ENCODE results near the gene SLIT2.

DNA sequence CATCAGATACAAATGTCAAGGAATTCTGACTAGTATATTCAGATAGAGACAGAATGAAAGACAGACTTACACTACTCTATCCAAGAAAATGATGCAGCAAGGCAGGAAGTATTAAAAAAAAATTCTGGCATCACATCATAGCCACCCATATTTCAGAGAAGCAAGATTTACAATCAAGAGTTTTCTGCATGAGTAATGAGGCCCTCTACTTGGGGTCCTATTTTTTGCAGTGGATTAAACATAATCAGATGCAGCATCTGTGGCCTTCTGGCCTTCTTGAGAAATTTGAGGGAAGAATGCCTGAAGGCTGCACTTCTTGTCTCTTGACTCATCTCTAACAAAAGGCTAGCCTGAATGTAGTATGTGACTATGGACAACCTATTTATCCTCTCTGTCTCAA, 48.2 kb upstream of the SLIT2 start:
- TF ChIP-seq, protein P1, sequence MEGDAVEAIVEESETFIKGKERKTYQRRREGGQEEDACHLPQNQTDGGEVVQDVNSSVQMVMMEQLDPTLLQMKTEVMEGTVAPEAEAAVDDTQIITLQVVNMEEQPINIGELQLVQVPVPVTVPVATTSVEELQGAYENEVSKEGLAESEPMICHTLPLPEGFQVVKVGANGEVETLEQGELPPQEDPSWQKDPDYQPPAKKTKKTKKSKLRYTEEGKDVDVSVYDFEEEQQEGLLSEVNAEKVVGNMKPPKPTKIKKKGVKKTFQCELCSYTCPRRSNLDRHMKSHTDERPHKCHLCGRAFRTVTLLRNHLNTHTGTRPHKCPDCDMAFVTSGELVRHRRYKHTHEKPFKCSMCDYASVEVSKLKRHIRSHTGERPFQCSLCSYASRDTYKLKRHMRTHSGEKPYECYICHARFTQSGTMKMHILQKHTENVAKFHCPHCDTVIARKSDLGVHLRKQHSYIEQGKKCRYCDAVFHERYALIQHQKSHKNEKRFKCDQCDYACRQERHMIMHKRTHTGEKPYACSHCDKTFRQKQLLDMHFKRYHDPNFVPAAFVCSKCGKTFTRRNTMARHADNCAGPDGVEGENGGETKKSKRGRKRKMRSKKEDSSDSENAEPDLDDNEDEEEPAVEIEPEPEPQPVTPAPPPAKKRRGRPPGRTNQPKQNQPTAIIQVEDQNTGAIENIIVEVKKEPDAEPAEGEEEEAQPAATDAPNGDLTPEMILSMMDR (IDR thresholded peaks at IDR 0.05): no peak
- no peak for TF ChIP-seq POLR2A (IDR thresholded peaks at IDR 0.05)

All from lower leg skin (tissue), 3 donors.